Peyer's patch (tissue), 4 donors: ENCODE data around the gene PRL.

ENCODE experiments used
- POLR2A ChIP-seq, 2 donors: fragments of 450-650 bp; IDR thresholded peaks; one replicate each; pipeline ENCODE4 v1.5.1; 2017; ENCODE audit warnings: antibody characterized with exemption in 2 of 2, mild to moderate bottlenecking in 2 of 2, moderate library complexity in 2 of 2
- TF ChIP-seq, protein P1 (sequence below), 6 experiments: fragments of 450-650 bp in 4 of 6; fragments of 200-600 bp in 2 of 6; sonication (generic) in 1 of 6; IDR thresholded peaks; one replicate each; pipeline ENCODE4 v1.5.1; 2017 to 2019; ENCODE audit warnings: antibody characterized with exemption in 6 of 6, mild to moderate bottlenecking in 3 of 6, moderate library complexity in 1 of 6

DNA sequence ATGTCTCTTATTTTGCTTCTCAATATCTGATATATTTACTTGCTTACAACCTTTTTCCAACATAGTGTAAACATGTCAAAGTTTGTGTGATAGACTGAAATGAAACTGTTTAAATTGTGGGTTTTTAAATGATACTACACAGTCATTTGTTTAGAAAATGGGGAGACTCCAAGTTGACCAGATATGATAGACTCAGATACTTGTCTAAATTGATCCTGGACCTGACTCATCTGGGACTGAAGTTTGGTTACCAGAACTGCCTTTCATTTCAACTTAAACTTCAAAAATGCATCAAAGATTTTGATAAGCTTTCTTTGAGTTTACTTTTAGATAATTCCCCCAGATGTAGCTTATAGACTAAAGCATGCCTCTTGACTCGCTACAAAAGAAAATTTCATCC lies 27.0 kb upstream of the PRL start:
- TF ChIP-seq, protein P1, sequence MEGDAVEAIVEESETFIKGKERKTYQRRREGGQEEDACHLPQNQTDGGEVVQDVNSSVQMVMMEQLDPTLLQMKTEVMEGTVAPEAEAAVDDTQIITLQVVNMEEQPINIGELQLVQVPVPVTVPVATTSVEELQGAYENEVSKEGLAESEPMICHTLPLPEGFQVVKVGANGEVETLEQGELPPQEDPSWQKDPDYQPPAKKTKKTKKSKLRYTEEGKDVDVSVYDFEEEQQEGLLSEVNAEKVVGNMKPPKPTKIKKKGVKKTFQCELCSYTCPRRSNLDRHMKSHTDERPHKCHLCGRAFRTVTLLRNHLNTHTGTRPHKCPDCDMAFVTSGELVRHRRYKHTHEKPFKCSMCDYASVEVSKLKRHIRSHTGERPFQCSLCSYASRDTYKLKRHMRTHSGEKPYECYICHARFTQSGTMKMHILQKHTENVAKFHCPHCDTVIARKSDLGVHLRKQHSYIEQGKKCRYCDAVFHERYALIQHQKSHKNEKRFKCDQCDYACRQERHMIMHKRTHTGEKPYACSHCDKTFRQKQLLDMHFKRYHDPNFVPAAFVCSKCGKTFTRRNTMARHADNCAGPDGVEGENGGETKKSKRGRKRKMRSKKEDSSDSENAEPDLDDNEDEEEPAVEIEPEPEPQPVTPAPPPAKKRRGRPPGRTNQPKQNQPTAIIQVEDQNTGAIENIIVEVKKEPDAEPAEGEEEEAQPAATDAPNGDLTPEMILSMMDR (IDR thresholded peaks at IDR 0.05), result no peak
- TF ChIP-seq POLR2A (IDR thresholded peaks at IDR 0.05), result no peak
